Mucosa of descending colon (tissue), 3 donors: ENCODE measurements around the gene GPR155. TPM values are rescaled to one million over a fixed set of nuclear protein-coding genes. Genes with fewer than 3 reads are reported as not detected.

Experiments used
- ATAC-seq: fragments of 200-7000 bp; cut with Tn5 transposase; one replicate; pipeline ENCODE4 v1.9.1; 2020; ENCODE audit warnings: mild to moderate bottlenecking, moderate library complexity
- DNase-seq, 3 donors: peaks; one replicate each; pipeline ENCODE4 v3.0.0-alpha.2; 2020
- H3K36me3 ChIP-seq: fragments of 200-600 bp; one replicate; pipeline ENCODE4 v1.8.0; 2021; ENCODE audit warnings: low read depth, mild to moderate bottlenecking
- H3K4me1 ChIP-seq: fragments of 200-600 bp; one replicate; pipeline ENCODE4 v1.8.0; 2021; ENCODE audit warnings: low read depth, mild to moderate bottlenecking
- H3K4me3 ChIP-seq: fragments of 200-600 bp; one replicate; pipeline ENCODE4 v1.8.0; 2021; ENCODE audit warnings: mild to moderate bottlenecking
- H3K9me3 ChIP-seq: fragments of 200-600 bp; one replicate; pipeline ENCODE4 v1.8.0; 2021; ENCODE audit warnings: mild to moderate bottlenecking
- intact Hi-C, 2 donors: fragments of 100-400 bp; cut with DNase I in 1 of 2; cut with micrococcal nuclease in 1 of 2; formaldehyde crosslinking; loops; one replicate each; pipeline versions ENCODE4 v1.11.0 to v1.11.1; 2022; cut with DNase I, micrococcal nuclease
- total RNA-seq, 3 donors: library from RNA; stranded (reverse); fragmentation: NEBNext Ultra II Directional in 2 of 3; extraction: Animal tissue kit (Norgen Biotek cat#: 25700) in 2 of 3; gene quantifications; one replicate each; pipeline versions ENCODE4 v1.2.1 to v1.2.4, GENCODE V29; 2021 to 2023
- TF ChIP-seq, protein P1 (sequence below): fragments of 200-600 bp; IDR thresholded peaks from one replicate; pipeline ENCODE4 v1.8.0; 2022; ENCODE audit warnings: antibody characterized with exemption, mild to moderate bottlenecking
- donor health status: DM: no; HTN: no; CAD: no; lungs with moderate emphysema.
- donor health status: DM: no; HTN: no; CAD: no.
- donor health status: DM: no; HTN: yes; CAD: no.

Gene GPR155
- total RNA-seq, 3 donors from 2014 or later = 4.7 to 15.6 (median 6.8) TPM

DNA sequence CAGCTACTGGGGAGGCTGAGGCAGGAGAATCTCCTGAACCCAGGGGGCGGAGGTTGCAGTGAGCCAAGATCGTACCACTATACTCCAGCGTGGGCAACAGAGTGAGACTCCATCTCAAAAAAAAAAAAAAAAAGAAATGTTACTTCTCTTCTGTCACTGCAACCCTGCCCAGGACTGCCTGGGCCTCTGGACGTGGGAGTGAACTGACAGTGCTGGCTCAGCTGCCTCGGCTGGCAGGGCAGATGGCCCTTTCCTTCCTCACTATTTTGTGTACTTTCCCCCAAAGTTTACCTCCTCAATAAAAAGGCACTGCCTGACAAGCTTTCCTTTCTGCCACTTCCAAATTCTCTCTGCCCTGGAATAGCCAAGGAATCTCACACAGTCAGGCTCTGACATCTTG, 12.5 kb upstream of the GPR155 start:
- intact Hi-C loops = no loop called here
- DNase-seq = no peak
- no peak for ATAC-seq

DNA sequence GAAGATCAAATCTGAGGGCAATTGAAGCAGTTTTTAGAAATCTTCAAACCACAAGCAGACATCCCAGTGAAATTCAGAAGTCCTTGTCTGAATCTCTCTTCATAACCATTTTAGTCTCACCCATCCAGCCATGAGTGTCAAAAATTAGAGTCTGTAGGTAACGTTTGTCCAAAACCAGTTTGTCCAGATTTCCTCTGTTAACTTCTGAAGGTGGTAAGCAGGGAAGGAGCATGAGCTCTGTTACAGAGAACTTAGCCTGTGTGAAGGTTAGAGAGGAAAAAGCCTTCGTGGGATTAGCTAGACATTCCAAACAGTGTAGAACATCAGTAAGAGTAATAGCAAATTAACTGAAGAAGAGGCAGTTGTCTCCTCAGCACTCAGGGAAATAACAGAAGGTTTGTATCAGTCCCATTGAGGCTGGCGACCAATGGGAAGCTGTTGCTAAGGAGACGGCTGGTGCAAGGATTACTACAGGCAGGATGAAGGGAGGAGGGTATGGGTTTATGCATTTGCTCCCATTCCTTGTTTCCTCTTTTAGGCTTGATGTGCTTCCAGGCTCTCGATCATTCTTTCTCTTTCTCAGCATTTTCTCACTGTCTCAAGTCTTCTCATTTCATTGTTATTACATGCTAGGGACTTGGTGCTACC, 8.7 kb upstream of the GPR155 start:
- DNase-seq = no peak
- no peaks in the 10 kb centered on the region for H3K9me3 ChIP-seq
- intact Hi-C loops = no loop called here

More for the DNA sequence above, 12.5 kb upstream of the GPR155 start:
- Histone ChIP-seq H3K4me1 (peaks cover 4% of the 10 kb centered on the region), H3K4me3 (no peak overlapping the region), H3K9me3 (no peaks in the 10 kb centered on the region), H3K36me3 (no peaks in the 10 kb centered on the region)
- TF ChIP-seq, protein P1, sequence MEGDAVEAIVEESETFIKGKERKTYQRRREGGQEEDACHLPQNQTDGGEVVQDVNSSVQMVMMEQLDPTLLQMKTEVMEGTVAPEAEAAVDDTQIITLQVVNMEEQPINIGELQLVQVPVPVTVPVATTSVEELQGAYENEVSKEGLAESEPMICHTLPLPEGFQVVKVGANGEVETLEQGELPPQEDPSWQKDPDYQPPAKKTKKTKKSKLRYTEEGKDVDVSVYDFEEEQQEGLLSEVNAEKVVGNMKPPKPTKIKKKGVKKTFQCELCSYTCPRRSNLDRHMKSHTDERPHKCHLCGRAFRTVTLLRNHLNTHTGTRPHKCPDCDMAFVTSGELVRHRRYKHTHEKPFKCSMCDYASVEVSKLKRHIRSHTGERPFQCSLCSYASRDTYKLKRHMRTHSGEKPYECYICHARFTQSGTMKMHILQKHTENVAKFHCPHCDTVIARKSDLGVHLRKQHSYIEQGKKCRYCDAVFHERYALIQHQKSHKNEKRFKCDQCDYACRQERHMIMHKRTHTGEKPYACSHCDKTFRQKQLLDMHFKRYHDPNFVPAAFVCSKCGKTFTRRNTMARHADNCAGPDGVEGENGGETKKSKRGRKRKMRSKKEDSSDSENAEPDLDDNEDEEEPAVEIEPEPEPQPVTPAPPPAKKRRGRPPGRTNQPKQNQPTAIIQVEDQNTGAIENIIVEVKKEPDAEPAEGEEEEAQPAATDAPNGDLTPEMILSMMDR = no peak

DNA sequence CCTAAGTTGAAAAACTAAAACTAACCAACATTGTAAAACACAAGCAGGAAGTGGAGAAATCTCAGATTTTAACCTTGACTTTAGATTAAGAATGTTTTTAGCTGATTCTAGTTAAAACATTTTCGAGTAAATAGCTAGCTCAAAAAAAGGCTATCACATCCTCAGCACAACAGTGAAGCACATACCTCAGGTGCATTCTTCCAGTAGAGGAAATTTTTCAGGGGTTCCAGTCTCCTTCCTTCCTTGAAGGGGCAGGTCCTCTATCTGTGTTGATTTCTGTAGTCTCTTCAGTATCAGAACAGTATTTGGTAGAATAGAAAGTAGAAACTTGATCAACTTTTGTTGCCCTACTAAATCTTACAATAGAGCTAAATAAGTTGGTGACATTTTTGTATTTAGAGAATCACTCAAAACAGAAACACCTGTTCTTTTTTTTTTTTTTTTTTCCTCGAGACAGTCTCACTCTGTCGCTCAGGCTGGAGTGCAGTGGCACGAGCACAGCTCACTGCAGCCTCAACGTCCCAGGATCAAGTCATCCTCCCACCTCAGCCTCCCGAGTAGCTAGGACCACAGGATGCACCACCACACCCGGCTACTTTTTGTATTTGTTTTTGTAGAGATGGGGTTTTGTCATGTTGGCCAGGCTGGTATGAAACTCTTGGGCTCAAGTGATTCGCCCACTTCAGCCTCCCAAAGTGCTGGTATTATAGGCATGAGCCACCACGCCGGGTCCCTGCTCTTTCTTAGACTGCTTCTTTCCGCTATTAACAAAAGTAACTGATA, 6.9 kb upstream of the GPR155 start:
- no peak for DNase-seq
- TF ChIP-seq, protein P1 = no peak

More for the DNA sequence above, 8.7 kb upstream of the GPR155 start:
- Histone ChIP-seq H3K4me1 (peaks cover 4% of the 10 kb centered on the region), H3K4me3 (no peak overlapping the region), H3K36me3 (no peaks in the 10 kb centered on the region)
- TF ChIP-seq, protein P1 = no peak
- no peak for ATAC-seq

DNA sequence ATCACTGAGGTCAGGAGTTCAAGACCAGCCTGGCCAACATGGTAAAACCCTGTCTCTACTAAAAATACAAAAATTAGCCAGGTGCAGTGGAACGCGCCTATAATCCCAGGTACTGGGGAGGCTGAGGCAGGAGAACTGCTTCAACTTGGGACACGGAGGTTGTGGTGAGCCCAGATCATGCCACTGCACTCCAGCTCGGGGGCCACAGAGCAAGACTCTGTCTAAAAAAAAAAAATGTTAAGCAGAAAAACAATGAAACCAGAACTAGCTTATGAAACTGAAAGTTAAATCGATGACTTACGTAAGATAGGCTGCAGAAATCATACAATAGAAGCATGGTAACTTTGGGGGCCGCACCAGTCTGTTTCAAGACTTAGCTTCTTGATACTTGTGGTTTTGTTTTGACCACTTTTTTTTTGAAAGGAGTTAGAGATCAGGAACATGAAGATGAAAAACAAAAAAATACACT, 6.2 kb upstream of the GPR155 start:
- DNase-seq (peak; percentile 35 to 58 (median 38)), ATAC-seq (peak; percentile 79)

More for the DNA sequence above, 6.9 kb upstream of the GPR155 start:
- no peaks in the 10 kb centered on the region for H3K36me3 ChIP-seq
- no peak overlapping the region for H3K4me3 ChIP-seq
- H3K4me1 ChIP-seq = peaks cover 4% of the 10 kb centered on the region
- ATAC-seq = peak; percentile 19
- intact Hi-C loops = no loop called here
- no peaks in the 10 kb centered on the region for H3K9me3 ChIP-seq

DNA sequence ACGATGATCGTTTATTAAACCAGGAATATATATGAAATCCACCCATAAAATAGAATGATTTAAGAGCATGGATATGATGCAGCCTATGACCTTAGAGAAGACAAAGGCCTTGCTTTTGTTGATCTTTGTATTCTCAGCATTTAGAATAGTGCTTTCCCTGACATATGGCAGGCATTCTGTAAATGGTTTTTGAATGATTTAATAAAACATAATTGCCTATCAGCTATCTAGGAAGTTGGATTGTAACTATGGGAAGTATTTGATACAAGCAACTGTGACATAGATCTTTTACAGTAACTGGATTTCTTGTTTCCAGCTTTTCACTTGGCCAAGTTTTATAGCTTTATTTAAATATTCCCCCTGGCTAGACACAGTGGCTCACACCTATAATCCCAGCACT, 5.1 kb upstream of the GPR155 start:
- TF ChIP-seq, protein P1 = no peak
- H3K4me1 ChIP-seq = peaks cover 4% of the 10 kb centered on the region
- no peak overlapping the region for H3K4me3 ChIP-seq
- DNase-seq (no peak), ATAC-seq (no peak)
- no peaks in the 10 kb centered on the region for H3K36me3 ChIP-seq
- intact Hi-C loops = no loop called here
- no peaks in the 10 kb centered on the region for H3K9me3 ChIP-seq

More for the DNA sequence above, 6.2 kb upstream of the GPR155 start:
- intact Hi-C loops = no loop called here
- no peaks in the 10 kb centered on the region for H3K36me3 ChIP-seq
- H3K4me3 ChIP-seq = no peak overlapping the region
- peaks cover 4% of the 10 kb centered on the region for H3K4me1 ChIP-seq
- TF ChIP-seq, protein P1 = no peak
- no peaks in the 10 kb centered on the region for H3K9me3 ChIP-seq
